ENCODE data around the gene GADL1.

Gene GADL1

GRCh38 chr3:30691944-30692343 lies 202.5 kb downstream of the GADL1 start:
- no peak for DNase-seq

GRCh38 chr3:30691249-30691880 lies 203.1 kb downstream of the GADL1 start:
- DNase-seq = no peak

GRCh38 chr3:30690199-30690598 lies 204.3 kb downstream of the GADL1 start:
- no peak for DNase-seq

GRCh38 chr3:30688776-30689641 lies 205.5 kb downstream of the GADL1 start:
- DNase-seq = peak; percentile 38

GRCh38 chr3:30687930-30688570 lies 206.4 kb downstream of the GADL1 start:
- DNase-seq = no peak

GRCh38 chr3:30686799-30687198 lies 207.7 kb downstream of the GADL1 start:
- DNase-seq = no peak

- no peak for DNase-seq
Measured at GRCh38 chr3:30686176-30686575, 208.3 kb downstream of the GADL1 start.

GRCh38 chr3:30685267-30685667 lies 209.2 kb downstream of the GADL1 start:
- DNase-seq = no peak

- no peak for DNase-seq
Measured at GRCh38 chr3:30684356-30684755, 210.1 kb downstream of the GADL1 start.

GRCh38 chr3:30683769-30684168 lies 210.7 kb downstream of the GADL1 start:
- no peak for DNase-seq

- DNase-seq = no peak
Measured at GRCh38 chr3:30682434-30683155, 211.9 kb downstream of the GADL1 start.

GRCh38 chr3:30681649-30682211 lies 212.7 kb downstream of the GADL1 start:
- DNase-seq = no peak

- DNase-seq = no peak
Measured at GRCh38 chr3:30680789-30681648, 213.4 kb downstream of the GADL1 start.

GRCh38 chr3:30679045-30679444 lies 215.4 kb downstream of the GADL1 start:
- DNase-seq = no peak

GRCh38 chr3:30677347-30677685 lies 217.1 kb downstream of the GADL1 start:
- no peak for DNase-seq

- no peak for DNase-seq
Measured at GRCh38 chr3:30676424-30677346, 217.8 kb downstream of the GADL1 start.
